K562 (cell line): ENCODE data around the gene CRHR1. TPM values are rescaled to one million over a fixed set of nuclear protein-coding genes. Genes with fewer than 3 reads are reported as not detected.

Source experiments
- CBX3 ChIP-seq, 2 experiments: IDR thresholded peaks; 1 replicate in 1 of 2; 2 replicates in 1 of 2; pipeline ENCODE4 v1.6.1; 2012; ENCODE audit warnings: inconsistent platforms in 2 of 2, low read length in 2 of 2, borderline replicate concordance in 1 of 2, control low read depth in 1 of 2
- MAFF ChIP-seq: IDR thresholded peaks from 2 replicates; pipeline ENCODE4 v1.6.1; 2012; ENCODE audit warnings: low read length, improper control_type of control experiment
- SIN3B ChIP-seq: fragments of 450-650 bp; IDR thresholded peaks from 2 replicates; pipeline ENCODE4 v1.6.1; 2017; ENCODE audit warnings: low read depth, mild to moderate bottlenecking, moderate library complexity
- SRF ChIP-seq, 2 experiments: fragments of 250-450, 450-650 bp in 1 of 2; sonication (Bioruptor Pico) in 1 of 2; sonication (generic) in 1 of 2; formaldehyde crosslinking; IDR thresholded peaks; 2 replicates each; pipeline versions ENCODE4 v1.5.0 to v1.5.1; 2020 to 2022; ENCODE audit warnings: mild to moderate bottlenecking in 1 of 2, missing genetic modification reagents in 1 of 2
- TCFL5 ChIP-seq: fragments of 250-450 bp; sonication (Bioruptor Pico); conservative IDR thresholded peaks from 2 replicates; pipeline ENCODE4 v1.6.1; 2021; ENCODE audit warnings: mild to moderate bottlenecking, moderate library complexity, matching md5 sums
- ZBED1 ChIP-seq: IDR thresholded peaks from 2 replicates; pipeline ENCODE4 v1.6.1; 2014
- polyA plus RNA-seq, 8 experiments: library from polyadenylated mRNA; depleted of rRNA in 4 of 8; stranded (reverse) in 5 of 8; unstranded in 3 of 8; fragments of >200 nt; fragmentation: Nextera tagmentation in 2 of 8; fragmentation: Illumina TruSeq in 1 of 8; extraction: Ambion mirVana in 2 of 8; extraction: Trizol in 1 of 8; gene quantifications; 2 replicates each; pipeline versions ENCODE4 v1.2.1 to v1.2.3, GENCODE V29; 2011 to 2014; ENCODE audit warnings: inconsistent platforms in 1 of 8, missing spikeins in 1 of 8
- total RNA-seq, 7 experiments: library from RNA; depleted of rRNA in 6 of 7; stranded (reverse); fragments of >200 nt in 6 of 7; fragmentation: Illumina TruSeq in 2 of 7; extraction: Trizol in 2 of 7; gene quantifications; 2 replicates each; pipeline versions ENCODE4 v1.2.1 to v1.2.3, GENCODE V29; 2011 to 2021; ENCODE audit warnings: low replicate concordance in 1 of 7
- TF ChIP-seq, protein P1 (sequence below): sonication (generic); formaldehyde crosslinking; IDR thresholded peaks from 2 replicates; pipeline ENCODE4 v1.8.0; 2022; ENCODE audit warnings: mild to moderate bottlenecking, missing genetic modification reagents
- TF ChIP-seq, protein P2 (sequence below): fragments of 450-650 bp; IDR thresholded peaks from 2 replicates; pipeline ENCODE4 v1.6.1; 2018; ENCODE audit warnings: mild to moderate bottlenecking, low read depth; ENCODE audit not compliant: partially characterized antibody

The CRHR1 gene
- total and polyA plus RNA-seq, 9 of the 15 experiments (the other 6 are each of a cell fraction or from before 2014, with no cell fraction given) = 0.05 TPM; not detected in 8

DNA sequence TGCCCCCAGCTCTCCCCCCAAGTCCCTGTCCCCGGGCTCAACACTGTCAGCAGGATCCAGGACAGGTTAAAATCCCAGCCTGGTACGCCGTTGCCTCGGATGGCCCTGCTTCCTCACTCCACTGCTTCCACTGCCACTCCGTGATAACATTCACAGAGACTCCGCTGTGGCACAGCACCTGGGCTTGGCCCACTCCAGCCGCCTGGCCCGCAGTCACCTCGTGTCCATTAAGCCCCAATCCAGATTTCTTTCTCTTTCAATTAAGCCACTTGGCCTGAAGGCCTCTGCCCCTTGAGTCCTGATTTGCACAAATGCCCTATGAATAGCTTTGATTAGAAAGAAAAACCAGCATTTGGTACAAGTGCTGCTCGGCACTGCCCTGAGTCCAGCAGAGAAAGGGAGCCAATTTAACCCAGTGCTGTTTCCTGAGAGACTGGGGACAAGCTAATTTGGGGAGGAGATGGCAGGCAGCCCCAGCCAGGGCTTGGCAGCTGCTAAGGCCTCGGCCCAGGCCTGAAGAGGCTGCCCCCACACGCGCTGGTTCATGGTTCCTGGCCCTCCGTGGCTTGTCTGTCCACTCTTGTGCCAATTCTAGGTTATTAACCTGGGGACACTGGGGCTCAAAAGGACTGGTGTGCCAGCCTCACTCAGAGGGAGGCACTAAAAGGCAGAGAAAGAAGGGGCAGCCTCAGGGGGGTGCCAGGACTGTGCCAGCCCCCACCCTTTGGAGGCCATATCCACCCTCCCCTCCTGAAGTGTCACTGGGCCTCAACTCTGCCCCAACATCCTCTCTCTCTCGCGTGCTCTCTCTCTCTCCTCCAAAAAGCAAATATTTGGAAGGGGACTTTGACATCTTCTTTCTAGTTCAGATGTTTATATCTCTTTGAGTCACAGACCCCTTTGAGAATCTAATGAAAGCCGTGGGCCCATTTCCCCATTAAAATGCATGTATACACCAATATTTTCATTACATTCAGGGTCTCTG is 30.8 kb downstream of the CRHR1 start (continued):
- TF ChIP-seq, protein P1, sequence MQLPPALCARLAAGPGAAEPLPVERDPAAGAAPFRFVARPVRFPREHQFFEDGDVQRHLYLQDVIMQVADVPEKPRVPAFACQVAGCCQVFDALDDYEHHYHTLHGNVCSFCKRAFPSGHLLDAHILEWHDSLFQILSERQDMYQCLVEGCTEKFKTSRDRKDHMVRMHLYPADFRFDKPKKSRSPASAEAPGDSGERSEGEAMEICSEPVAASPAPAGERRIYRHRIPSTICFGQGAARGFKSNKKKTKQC (CRISPR knock-in tag) = no peak
- TF ChIP-seq CBX3 (IDR thresholded peaks at IDR 0.05; ENCODE audit: borderline replicate concordance in 1 of 2, low read length in 2 of 2) (no peak), TCFL5 (no peak), SRF (CRISPR knock-in tag; IDR thresholded peaks at IDR 0.05) (no peak), ZBED1 (no peak), MAFF (no peak), SIN3B (no peak)
- TF ChIP-seq, protein P2, sequence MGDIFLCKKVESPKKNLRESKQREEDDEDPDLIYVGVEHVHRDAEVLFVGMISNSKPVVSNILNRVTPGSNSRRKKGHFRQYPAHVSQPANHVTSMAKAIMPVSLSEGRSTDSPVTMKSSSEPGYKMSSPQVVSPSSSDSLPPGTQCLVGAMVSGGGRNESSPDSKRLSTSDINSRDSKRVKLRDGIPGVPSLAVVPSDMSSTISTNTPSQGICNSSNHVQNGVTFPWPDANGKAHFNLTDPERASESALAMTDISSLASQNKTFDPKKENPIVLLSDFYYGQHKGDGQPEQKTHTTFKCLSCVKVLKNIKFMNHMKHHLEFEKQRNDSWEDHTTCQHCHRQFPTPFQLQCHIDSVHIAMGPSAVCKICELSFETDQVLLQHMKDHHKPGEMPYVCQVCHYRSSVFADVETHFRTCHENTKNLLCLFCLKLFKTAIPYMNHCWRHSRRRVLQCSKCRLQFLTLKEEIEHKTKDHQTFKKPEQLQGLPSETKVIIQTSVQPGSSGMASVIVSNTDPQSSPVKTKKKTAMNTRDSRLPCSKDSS = no peak
